AG04450 (cell line): ENCODE results near the gene PCGF2. TPM values are rescaled to one million over a fixed set of nuclear protein-coding genes. Genes with fewer than 3 reads are reported as not detected.

Experiments used
- CTCF ChIA-PET: fragments of 300-600, 350-600 bp; formaldehyde crosslinking; extraction: SDS; loops from one replicate; lab custom pipeline; 2022; ENCODE audit warnings: antibody characterized with exemption, inconsistent platforms; lab: Charles Lee
- POLR2A ChIA-PET: fragments of 350-600 bp; formaldehyde crosslinking; extraction: SDS; loops from one replicate; lab custom pipeline; 2021; ENCODE audit warnings: antibody characterized with exemption, inconsistent platforms; lab: Yijun Ruan, JAX
- DNase-seq: peaks from one replicate; pipeline ENCODE4 v3.0.0-alpha.2; 2011; ENCODE audit warnings: low read depth, low spot score
- H3K27ac ChIP-seq: one replicate; pipeline ENCODE4 v1.5.1; 2012; ENCODE audit warnings: low read depth, low read length, control low read depth
- H3K27me3 ChIP-seq: one replicate; pipeline ENCODE4 v1.6.0; 2012; ENCODE audit warnings: low read length; ENCODE audit not compliant: control insufficient read depth, insufficient read depth
- H3K4me3 ChIP-seq: 2 replicates; pipeline ENCODE4 v1.5.1; 2011; ENCODE audit warnings: mild to moderate bottlenecking, low read depth, low read length, control low read depth
- H3K9me3 ChIP-seq: 2 replicates; pipeline ENCODE4 v1.5.1; 2012; ENCODE audit warnings: low read length; ENCODE audit not compliant: control insufficient read depth, insufficient read depth
- CTCF ChIP-seq: IDR thresholded peaks from 2 replicates; pipeline ENCODE4 v1.5.1; 2011; ENCODE audit warnings: low read depth, low read length, control low read depth, inconsistent platforms
- polyA plus RNA-seq: library from polyadenylated mRNA; depleted of rRNA; stranded (reverse); fragments of >200 nt; gene quantifications from 2 replicates; pipeline ENCODE4 v1.2.3, GENCODE V29; 2011

The PCGF2 gene
- polyA plus RNA-seq, 1 experiment, result 13.5 TPM

DNA sequence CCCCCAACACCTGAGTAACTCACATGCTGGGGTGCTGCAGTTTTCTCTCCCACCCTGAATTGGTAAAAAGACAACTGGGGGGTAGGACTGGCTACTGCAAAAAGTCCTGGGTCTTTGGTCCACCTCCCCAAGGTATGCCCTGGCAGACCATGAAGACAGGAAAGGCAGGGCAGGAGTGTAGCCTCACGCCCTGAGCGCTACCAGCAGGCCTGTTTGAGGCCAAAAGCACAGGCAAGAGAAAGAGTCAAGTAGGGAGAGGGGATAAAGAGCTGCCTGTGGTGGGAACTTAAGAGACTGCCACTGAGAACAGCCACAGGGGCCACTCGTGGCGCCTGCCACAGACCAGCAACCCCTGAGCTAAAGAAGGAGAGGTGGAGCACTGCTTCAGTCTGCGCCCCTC, 18.2 kb upstream of the PCGF2 start:
- no peaks in the 10 kb centered on the region for H3K27me3 ChIP-seq
- no peak for TF ChIP-seq CTCF
- no peak overlapping the region for H3K4me3 ChIP-seq
- ChIA-PET POLR2A (no interaction called here), CTCF (no interaction called here)
- no peaks in the 10 kb centered on the region for H3K9me3 ChIP-seq
- DNase-seq, result no peak
- H3K27ac ChIP-seq, result no peak overlapping the region

GRCh38 chr17:38762231-38762630, 14.1 kb upstream of the PCGF2 start:
- Histone ChIP-seq H3K4me3 (no peak overlapping the region), H3K27ac (no peak overlapping the region), H3K27me3 (no peaks in the 10 kb centered on the region), H3K9me3 (no peaks in the 10 kb centered on the region)
- POLR2A ChIA-PET, result no interaction called here
- CTCF ChIA-PET, result no interaction called here
- no peak for DNase-seq
- TF ChIP-seq CTCF, result no peak

DNA sequence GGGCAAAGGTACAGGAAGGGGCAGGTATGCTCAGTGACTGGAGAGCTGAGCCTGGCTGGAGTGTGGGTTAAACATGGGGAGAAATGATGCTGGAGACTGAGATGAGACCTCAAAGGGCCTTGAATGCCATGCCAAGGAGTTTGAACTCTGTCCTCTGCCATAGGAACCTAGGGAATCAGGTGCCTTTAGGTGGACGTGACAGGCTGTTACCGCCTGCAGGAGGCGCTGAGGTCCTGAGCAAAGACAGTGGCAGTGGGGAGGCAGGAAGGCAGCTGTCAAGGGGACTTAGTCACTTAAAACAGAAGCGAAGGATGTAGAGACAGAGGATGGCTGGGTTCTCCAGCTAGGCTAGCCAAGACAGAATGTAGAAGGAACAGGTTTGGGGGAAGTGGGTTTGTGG, 13.5 kb upstream of the PCGF2 start:
- no peaks in the 10 kb centered on the region for H3K9me3 ChIP-seq
- H3K27ac ChIP-seq, result no peak overlapping the region
- CTCF ChIA-PET, result no interaction called here
- H3K4me3 ChIP-seq, result no peak overlapping the region
- POLR2A ChIA-PET, result no interaction called here
- TF ChIP-seq CTCF, result peak; percentile 41
- no peaks in the 10 kb centered on the region for H3K27me3 ChIP-seq
- DNase-seq, result no peak

DNA sequence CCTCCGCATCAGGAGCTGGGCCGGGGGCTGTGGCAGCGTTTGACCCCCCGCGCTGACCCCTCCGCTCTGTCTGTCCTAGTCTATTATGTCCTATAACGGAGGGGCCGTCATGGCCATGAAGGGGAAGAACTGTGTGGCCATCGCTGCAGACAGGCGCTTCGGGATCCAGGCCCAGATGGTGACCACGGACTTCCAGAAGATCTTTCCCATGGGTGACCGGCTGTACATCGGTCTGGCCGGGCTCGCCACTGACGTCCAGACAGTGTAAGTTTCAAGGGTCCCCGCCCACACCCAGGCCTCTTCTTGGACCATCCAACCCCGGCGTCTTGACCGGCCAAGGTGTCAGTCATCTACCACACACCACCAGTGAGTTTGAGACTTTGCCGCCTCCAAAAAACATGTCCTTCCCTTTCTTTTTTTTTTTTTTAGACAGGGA, 5.0 kb upstream of the PCGF2 start:
- peak overlapping the region; percentile 99 for H3K4me3 ChIP-seq
- no peaks in the 10 kb centered on the region for H3K27me3 ChIP-seq
- ChIA-PET POLR2A (no interaction called here), CTCF (interaction anchor here (0.7 kb wide), 1 partner anchor 90 kb away, joined by 3 read pairs; no protein-coding TSS in a partner anchor)
- no peak for DNase-seq
- H3K9me3 ChIP-seq, result peaks cover 4% of the 10 kb centered on the region; the same call in 1 of the 2 replicates
- peak overlapping the region; percentile 70 for H3K27ac ChIP-seq
- TF ChIP-seq CTCF, result no peak

DNA sequence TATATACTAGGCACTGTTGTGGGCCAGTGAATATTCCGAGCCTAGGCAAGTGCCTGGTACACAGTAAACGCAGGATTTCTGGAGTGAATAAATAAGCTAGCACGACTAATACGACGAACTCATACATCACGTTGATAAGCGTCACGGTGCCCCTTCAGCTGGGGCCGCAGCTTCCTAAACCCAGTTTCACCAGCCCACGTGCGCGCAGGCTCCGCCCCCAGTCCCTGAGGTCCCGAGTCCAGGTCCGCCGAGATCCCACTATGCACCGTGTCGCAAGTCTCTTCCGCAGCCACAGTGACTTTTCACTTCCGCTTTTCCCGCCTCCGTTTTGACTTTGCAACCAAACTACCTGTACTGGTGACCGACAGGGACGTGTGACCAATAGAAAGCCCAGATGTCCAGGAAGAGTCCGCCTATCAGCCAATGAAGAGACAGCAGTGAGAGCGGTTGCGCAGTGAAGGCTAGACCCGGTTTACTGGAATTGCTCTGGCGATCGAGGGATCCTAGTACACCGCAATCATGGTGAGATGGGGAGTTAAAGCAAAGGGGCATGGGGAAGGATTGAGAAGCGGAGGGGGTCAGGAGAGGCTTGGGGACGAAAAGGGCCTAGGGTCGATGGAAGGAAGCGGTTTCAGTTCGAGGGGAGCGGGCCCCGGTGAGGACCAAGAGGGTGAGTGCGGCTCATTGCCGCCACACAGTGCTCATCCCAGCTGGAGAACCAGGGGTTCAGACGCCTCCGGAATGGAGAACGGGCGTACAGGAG, 4.4 kb upstream of the PCGF2 start, which contains the start of gene PSMB3:
TSS of gene PSMB3 (plus strand) at position 434 of the 763 bp plus-strand sequence. CDS start at position 520, 86 bp downstream.
- Histone ChIP-seq H3K27ac (peak within 1 kb of the TSS; percentile 70), H3K4me3 (peak within 1 kb of the TSS; percentile 99), H3K27me3 (no peaks in the 10 kb centered on the region), H3K9me3 (peaks cover 8% of the 10 kb centered on the region; the same call in 1 of the 2 replicates)
- ChIA-PET POLR2A (interaction anchor here (0.6 to 1.2 kb wide), 5 partner anchors 22 to 167 kb away, joined by 3 to 11 read pairs (median 4); partner anchors contain the start of genes LASP1 and RPL23), CTCF (interaction anchor here (0.7 to 1.2 kb wide), 2 partner anchors 17 to 76 kb away, joined by 3 to 5 read pairs; no protein-coding TSS in a partner anchor)
- DNase-seq, result peak; percentile 97
- TF ChIP-seq CTCF, result no peak
